ENCODE data around the gene KIF26B.

The KIF26B gene

DNA sequence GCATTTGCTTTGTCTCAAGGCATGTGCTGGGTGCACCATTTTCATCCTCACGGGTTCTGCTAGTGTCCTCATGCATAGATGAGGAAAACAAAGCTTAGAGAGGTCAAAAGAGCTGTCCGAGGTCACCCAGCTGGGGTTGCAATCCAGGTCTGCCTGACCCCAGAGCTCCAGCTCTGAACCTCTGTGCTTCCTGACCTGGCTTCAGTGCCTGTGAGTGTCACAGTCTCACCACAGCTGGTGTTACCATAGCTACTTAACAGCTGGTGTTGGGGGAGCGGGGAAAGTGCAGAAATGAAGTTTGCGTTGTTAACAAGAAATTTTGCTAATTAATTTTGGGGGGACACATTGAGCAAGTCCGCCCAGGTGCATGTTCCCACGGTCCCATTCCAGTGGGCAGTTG is 328.5 kb downstream of the KIF26B start:
- DNase-seq, result no peak
- Mint-ChIP-seq H3K9me3 (no peaks in the 10 kb centered on the region), H3K27me3 (peaks cover 0 to 6% of the 10 kb centered on the region in 2 donors), H3K36me3 (no peaks in the 10 kb centered on the region), H3K27ac (no peak overlapping the region), H3K4me1 (no peaks in the 10 kb centered on the region), H3K4me3 (no peak overlapping the region)
- ATAC-seq (replicated peaks), result no peak

DNA sequence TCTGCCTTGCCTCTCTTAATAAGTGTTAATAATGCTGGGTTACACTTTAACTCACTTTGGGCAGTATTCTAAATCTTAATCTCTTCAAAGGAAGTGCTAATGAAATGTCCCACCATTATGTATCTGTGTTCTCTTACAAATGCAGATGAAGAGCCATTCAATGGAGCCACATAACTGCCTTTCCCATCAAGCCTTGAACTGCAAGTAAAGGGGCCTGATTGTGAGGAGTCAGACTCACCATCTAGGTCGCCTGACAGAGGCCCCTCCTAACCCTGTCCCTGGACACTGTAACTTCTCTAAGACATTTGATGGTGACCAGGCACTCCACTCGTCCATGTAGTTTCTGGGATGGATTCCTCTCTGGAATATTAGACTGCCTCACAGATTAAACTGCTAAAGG is 329.4 kb downstream of the KIF26B start:
- Mint-ChIP-seq H3K9me3 (no peaks in the 10 kb centered on the region), H3K27ac (no peak overlapping the region), H3K4me1 (no peaks in the 10 kb centered on the region), H3K4me3 (no peak overlapping the region), H3K27me3 (no peaks in the 10 kb centered on the region), H3K36me3 (no peaks in the 10 kb centered on the region)
- no peak for DNase-seq
- ATAC-seq (replicated peaks), result no peak

- H3K36me3 Mint-ChIP-seq, result no peaks in the 10 kb centered on the region
- H3K9me3 Mint-ChIP-seq, result no peaks in the 10 kb centered on the region
- H3K4me3 Mint-ChIP-seq, result no peak overlapping the region
- H3K4me1 Mint-ChIP-seq, result no peaks in the 10 kb centered on the region
- no peak for DNase-seq
- H3K27me3 Mint-ChIP-seq, result no peaks in the 10 kb centered on the region
- no peak for ATAC-seq (replicated peaks)
- no peak overlapping the region for H3K27ac Mint-ChIP-seq
Measured at GRCh38 chr1:245485996-245486395, 331.2 kb downstream of the KIF26B start.

GRCh38 chr1:245486775-245487470 is 332.1 kb downstream of the KIF26B start:
- no peak overlapping the region for H3K27ac Mint-ChIP-seq
- no peaks in the 10 kb centered on the region for H3K36me3 Mint-ChIP-seq
- DNase-seq (no peak), ATAC-seq (replicated peaks) (no peak)
- no peaks in the 10 kb centered on the region for H3K9me3 Mint-ChIP-seq
- H3K27me3 Mint-ChIP-seq, result no peaks in the 10 kb centered on the region
- H3K4me3 Mint-ChIP-seq, result no peak overlapping the region
- H3K4me1 Mint-ChIP-seq, result no peaks in the 10 kb centered on the region

DNA sequence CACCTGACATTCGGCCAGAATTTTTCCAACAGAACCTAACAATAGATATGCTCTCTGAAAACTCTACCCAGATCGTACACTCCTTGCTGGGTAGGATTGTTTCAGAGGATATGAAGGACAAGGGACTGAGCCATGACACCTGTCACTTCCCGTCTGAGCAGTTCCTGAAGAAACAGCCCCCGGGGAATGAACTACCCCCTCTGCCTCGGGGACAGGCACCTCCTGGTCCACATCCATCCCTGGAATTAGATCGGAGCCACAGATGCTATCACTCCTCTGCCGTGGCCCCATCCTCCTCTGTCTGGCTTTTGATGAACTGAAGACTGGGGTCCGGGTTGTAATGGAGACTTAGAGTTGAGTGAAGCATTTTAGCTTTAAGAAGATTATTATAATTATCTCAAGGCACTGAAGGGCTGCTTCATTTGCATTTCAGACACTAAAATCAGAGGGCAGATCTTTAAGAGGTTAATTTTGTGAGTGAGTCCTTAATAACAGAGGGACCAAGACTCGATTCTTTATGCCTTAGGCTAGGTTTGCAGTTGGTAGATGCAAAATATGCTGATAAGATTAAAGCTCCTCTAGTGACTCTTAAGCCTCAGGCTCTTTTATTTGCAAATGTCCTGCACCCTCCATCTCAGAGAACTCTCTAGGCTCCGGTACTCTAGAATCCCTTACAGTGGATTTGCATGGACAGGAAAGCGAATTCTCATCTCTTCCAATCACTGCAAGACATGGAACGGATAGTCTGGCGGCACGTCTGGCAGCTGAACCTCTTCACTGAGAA is 333.8 kb downstream of the KIF26B start:
- Mint-ChIP-seq H3K4me1 (no peaks in the 10 kb centered on the region), H3K9me3 (no peaks in the 10 kb centered on the region), H3K27me3 (no peaks in the 10 kb centered on the region), H3K4me3 (no peak overlapping the region), H3K27ac (no peak overlapping the region), H3K36me3 (no peaks in the 10 kb centered on the region)
- no peak for DNase-seq
- ATAC-seq (replicated peaks), result no peak

DNA sequence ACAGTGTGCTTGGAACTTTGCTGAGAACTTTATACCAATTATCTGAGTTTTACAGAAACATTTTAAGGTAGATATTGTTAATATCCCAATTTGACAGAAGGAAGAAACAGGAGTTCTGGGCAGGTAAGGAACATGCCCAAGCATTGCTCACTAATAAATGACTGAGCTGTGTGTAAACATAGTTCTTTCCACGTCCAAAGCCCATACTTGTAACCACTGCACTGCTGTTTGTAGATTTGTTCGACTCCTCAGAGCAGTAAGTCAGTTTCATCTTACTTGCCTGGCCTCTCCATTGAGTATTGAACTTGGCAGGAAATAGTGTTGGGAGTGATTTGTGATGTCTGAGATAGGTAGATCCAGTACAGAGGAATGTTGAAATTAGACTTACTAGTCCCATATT is 335.1 kb downstream of the KIF26B start:
- no peak for ATAC-seq (replicated peaks)
- H3K9me3 Mint-ChIP-seq, result peaks cover 0 to 2% of the 10 kb centered on the region in 2 donors
- H3K36me3 Mint-ChIP-seq, result no peaks in the 10 kb centered on the region
- no peak overlapping the region for H3K27ac Mint-ChIP-seq
- no peaks in the 10 kb centered on the region for H3K4me1 Mint-ChIP-seq
- no peak overlapping the region for H3K4me3 Mint-ChIP-seq
- DNase-seq, result no peak
- H3K27me3 Mint-ChIP-seq, result no peaks in the 10 kb centered on the region

GRCh38 chr1:245493029-245493428 is 338.2 kb downstream of the KIF26B start:
- Mint-ChIP-seq H3K27ac (no peak overlapping the region), H3K4me1 (no peaks in the 10 kb centered on the region), H3K9me3 (peaks cover 0 to 3% of the 10 kb centered on the region in 2 donors), H3K4me3 (no peak overlapping the region), H3K27me3 (peaks cover 0 to 5% of the 10 kb centered on the region in 2 donors), H3K36me3 (no peaks in the 10 kb centered on the region)
- DNase-seq (no peak), ATAC-seq (replicated peaks) (peak in 1 of 2 donors; percentile 45)

DNA sequence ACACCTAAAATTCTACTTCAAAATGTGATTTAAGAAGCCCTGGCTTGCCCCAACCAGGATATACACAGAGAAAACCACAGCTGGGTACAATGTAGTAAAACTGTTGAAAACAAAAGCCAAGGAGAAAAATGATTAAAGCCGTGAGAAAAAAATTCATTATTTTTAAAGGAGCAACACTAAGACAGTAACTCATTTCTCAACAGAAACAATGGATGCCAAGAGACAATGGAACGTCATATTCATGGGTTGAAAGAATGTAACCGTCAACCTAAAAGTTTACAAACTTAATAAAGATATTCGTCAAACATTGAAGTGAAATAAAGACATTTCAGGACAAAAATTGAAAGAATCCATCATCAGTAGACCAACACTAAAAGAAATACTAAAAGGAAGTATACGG is 340.9 kb downstream of the KIF26B start:
- no peaks in the 10 kb centered on the region for H3K36me3 Mint-ChIP-seq
- DNase-seq (no peak), ATAC-seq (replicated peaks) (no peak)
- H3K4me3 Mint-ChIP-seq, result no peak overlapping the region
- peaks cover 0 to 5% of the 10 kb centered on the region in 2 donors for H3K27me3 Mint-ChIP-seq
- H3K27ac Mint-ChIP-seq, result no peak overlapping the region
- no peaks in the 10 kb centered on the region for H3K4me1 Mint-ChIP-seq
- peaks cover 0 to 3% of the 10 kb centered on the region in 2 donors for H3K9me3 Mint-ChIP-seq

- H3K27me3 Mint-ChIP-seq, result peaks cover 0 to 5% of the 10 kb centered on the region in 2 donors
- H3K27ac Mint-ChIP-seq, result no peak overlapping the region
- H3K4me3 Mint-ChIP-seq, result no peak overlapping the region
- ATAC-seq (replicated peaks), result no peak
- no peaks in the 10 kb centered on the region for H3K36me3 Mint-ChIP-seq
- H3K4me1 Mint-ChIP-seq, result no peaks in the 10 kb centered on the region
- no peak for DNase-seq
- no peaks in the 10 kb centered on the region for H3K9me3 Mint-ChIP-seq
Measured at GRCh38 chr1:245500546-245500945, 345.8 kb downstream of the KIF26B start.

DNA sequence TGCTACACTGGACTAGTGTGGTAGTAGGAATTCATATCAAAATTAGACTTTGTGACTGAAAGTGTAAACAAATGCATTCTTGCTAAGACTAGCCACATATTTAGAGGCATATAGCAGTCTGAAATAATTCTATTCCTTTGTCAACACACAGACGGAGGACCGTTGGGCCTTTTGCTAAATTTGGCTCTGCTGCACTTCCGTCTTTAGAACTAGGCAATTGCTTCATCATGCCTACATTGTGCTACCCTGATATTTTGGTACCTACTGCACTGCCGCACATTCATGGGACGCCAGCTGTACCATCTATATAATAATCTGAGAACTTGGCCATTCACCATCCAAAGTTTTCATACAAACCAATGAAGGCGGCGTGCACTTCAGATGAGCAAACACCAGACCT is 346.8 kb downstream of the KIF26B start:
- Mint-ChIP-seq H3K4me1 (no peaks in the 10 kb centered on the region), H3K27ac (no peak overlapping the region)
- no peak for DNase-seq

DNA sequence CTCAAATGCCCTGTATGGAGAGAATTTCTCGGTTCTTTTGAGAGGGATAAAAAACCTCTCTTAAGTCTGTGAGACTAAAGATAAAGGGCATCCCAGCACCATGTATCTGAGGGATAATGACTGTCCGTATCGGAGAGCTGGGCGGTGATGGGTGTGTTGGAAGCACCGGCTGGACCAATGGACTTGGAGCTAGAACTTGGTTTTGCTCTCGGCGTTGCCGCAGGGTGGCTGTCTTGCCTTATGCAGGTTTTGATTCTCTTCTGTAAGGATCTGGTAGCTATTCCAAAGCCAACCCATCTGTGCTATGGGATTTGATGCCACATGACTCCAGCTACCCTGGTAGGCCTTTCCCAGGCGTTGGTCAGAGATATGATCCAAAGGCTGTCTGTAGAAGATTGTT is 348.8 kb downstream of the KIF26B start:
- Mint-ChIP-seq H3K36me3 (no peaks in the 10 kb centered on the region), H3K27ac (no peak overlapping the region), H3K4me1 (no peaks in the 10 kb centered on the region), H3K27me3 (no peaks in the 10 kb centered on the region), H3K4me3 (no peak overlapping the region), H3K9me3 (no peaks in the 10 kb centered on the region)
- DNase-seq (no peak), ATAC-seq (replicated peaks) (no peak)

More for the DNA sequence above, 346.8 kb downstream of the KIF26B start:
- no peak overlapping the region for H3K4me3 Mint-ChIP-seq
- no peaks in the 10 kb centered on the region for H3K36me3 Mint-ChIP-seq
- H3K27me3 Mint-ChIP-seq, result no peaks in the 10 kb centered on the region
- ATAC-seq (replicated peaks), result no peak
- no peaks in the 10 kb centered on the region for H3K9me3 Mint-ChIP-seq

DNA sequence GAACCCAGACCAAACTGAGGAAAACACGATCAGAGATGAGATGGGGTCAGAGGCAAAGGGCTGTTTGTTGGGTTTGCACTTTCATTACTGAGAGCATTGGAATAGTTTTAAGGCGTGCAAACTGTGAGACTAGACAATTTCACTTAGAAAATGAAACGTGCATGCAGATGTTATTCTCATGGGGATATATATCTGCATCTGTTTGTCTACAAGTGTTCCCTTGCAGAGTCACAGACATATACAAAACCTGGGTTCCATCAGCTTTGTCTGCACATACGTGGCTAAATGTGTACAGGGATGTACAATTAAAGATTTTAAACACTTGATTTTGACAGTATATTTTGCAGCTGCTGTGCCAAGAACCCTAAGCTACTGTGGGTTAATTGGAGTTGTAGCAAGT is 355.4 kb downstream of the KIF26B start:
- Mint-ChIP-seq H3K4me1 (peaks cover 0 to 3% of the 10 kb centered on the region in 2 donors), H3K9me3 (peaks cover 4% of the 10 kb centered on the region in 2 donors), H3K4me3 (no peak overlapping the region), H3K36me3 (no peaks in the 10 kb centered on the region), H3K27ac (no peak overlapping the region), H3K27me3 (peaks cover 7 to 14% of the 10 kb centered on the region in 2 donors)
- DNase-seq (no peak), ATAC-seq (replicated peaks) (no peak)

- ATAC-seq (replicated peaks) (no peak), DNase-seq (no peak)
- Mint-ChIP-seq H3K4me3 (no peak overlapping the region), H3K4me1 (peaks cover 0 to 3% of the 10 kb centered on the region in 2 donors), H3K27ac (no peak overlapping the region), H3K9me3 (peaks cover 4% of the 10 kb centered on the region in 2 donors), H3K27me3 (peaks cover 7 to 17% of the 10 kb centered on the region in 2 donors), H3K36me3 (no peaks in the 10 kb centered on the region)
Measured at GRCh38 chr1:245512181-245512888, 357.6 kb downstream of the KIF26B start.

GRCh38 chr1:245512980-245513578 is 358.3 kb downstream of the KIF26B start:
- no peak for DNase-seq
- Mint-ChIP-seq H3K27me3 (peaks cover 7 to 20% of the 10 kb centered on the region in 2 donors), H3K9me3 (peaks cover 4% of the 10 kb centered on the region in 2 donors), H3K27ac (no peak overlapping the region), H3K36me3 (no peaks in the 10 kb centered on the region), H3K4me3 (no peak overlapping the region), H3K4me1 (peaks cover 0 to 3% of the 10 kb centered on the region in 2 donors)
- ATAC-seq (replicated peaks), result peak; percentile 49 to 61

Data from stimulated activated naive B cell treated with anti-CD40 and anti-IgM and Interleukin-4, amounts not matched to agents 10 μg/mL and 1 μg/mL and 100 μg/mL, for 72 hours (primary cell).